Progenitor cell of endocrine pancreas (in vitro differentiated cells): ENCODE measurements around the gene DENND1A. TPM values are rescaled to one million over a fixed set of nuclear protein-coding genes. Genes with fewer than 3 reads are reported as not detected.

Experiments used
- DNase-seq: peaks from one replicate; pipeline ENCODE4 v3.0.0; 2021; ENCODE audit warnings: low spot score; ENCODE audit not compliant: unreplicated experiment
- H3K27ac Mint-ChIP-seq: 2 replicates; pipeline ENCODE4 v1.8.0; 2021; ENCODE audit warnings: mild to moderate bottlenecking, moderate library complexity, mixed read lengths
- H3K27me3 Mint-ChIP-seq: 2 replicates; pipeline ENCODE4 v1.8.0; 2021; ENCODE audit warnings: mixed read lengths
- H3K36me3 Mint-ChIP-seq: 2 replicates; pipeline ENCODE4 v1.8.0; 2022; ENCODE audit warnings: mixed read lengths; ENCODE audit not compliant: insufficient read depth
- H3K4me1 Mint-ChIP-seq: 2 replicates; pipeline ENCODE4 v1.8.0; 2021; ENCODE audit warnings: low read depth, mixed read lengths
- H3K4me3 Mint-ChIP-seq: 2 replicates; pipeline ENCODE4 v1.8.0; 2021; ENCODE audit warnings: low read depth, mild to moderate bottlenecking, moderate library complexity, mixed read lengths
- H3K9me3 Mint-ChIP-seq: 2 replicates; pipeline ENCODE4 v1.8.0; 2021; ENCODE audit warnings: low read depth, mixed read lengths
- CTCF ChIP-seq: fragments of 200-600 bp; sonication (generic); IDR thresholded peaks from one replicate; pipeline ENCODE4 v1.5.0; 2021; ENCODE audit warnings: antibody characterized with exemption, mild to moderate bottlenecking; ENCODE audit not compliant: unreplicated experiment
- total RNA-seq: library from RNA; stranded (reverse); gene quantifications from 2 replicates; pipeline ENCODE4 v1.2.1, GENCODE V29; 2021

The DENND1A gene
- total RNA-seq, 1 donor from 2014 or later = 20.1 TPM

GRCh38 chr9:123338710-123339665 is 590.9 kb downstream of the DENND1A start:
- TF ChIP-seq CTCF = no peak
- DNase-seq = no peak
- Mint-ChIP-seq H3K9me3 (no peaks in the 10 kb centered on the region), H3K4me1 (peaks cover 18% of the 10 kb centered on the region), H3K4me3 (no peak overlapping the region), H3K27me3 (peaks cover 17% of the 10 kb centered on the region), H3K27ac (peak overlapping the region; percentile 10), H3K36me3 (no peaks in the 10 kb centered on the region)

- Mint-ChIP-seq H3K4me3 (no peak overlapping the region), H3K9me3 (no peaks in the 10 kb centered on the region), H3K36me3 (no peaks in the 10 kb centered on the region), H3K4me1 (peaks cover 21% of the 10 kb centered on the region), H3K27ac (no peak overlapping the region), H3K27me3 (peaks cover 17% of the 10 kb centered on the region)
- DNase-seq = no peak
- TF ChIP-seq CTCF = no peak
Observed at GRCh38 chr9:123337971-123338370, 592.0 kb downstream of the DENND1A start.

GRCh38 chr9:123336959-123337358 is 593.0 kb downstream of the DENND1A start:
- Mint-ChIP-seq H3K4me1 (peaks cover 24% of the 10 kb centered on the region), H3K27ac (no peak overlapping the region), H3K27me3 (peaks cover 14% of the 10 kb centered on the region), H3K36me3 (no peaks in the 10 kb centered on the region), H3K9me3 (no peaks in the 10 kb centered on the region), H3K4me3 (no peak overlapping the region)
- no peak for TF ChIP-seq CTCF
- no peak for DNase-seq

GRCh38 chr9:123336449-123336848 is 593.5 kb downstream of the DENND1A start:
- H3K9me3 Mint-ChIP-seq = no peaks in the 10 kb centered on the region
- TF ChIP-seq CTCF = no peak
- H3K27ac Mint-ChIP-seq = no peak overlapping the region
- peaks cover 14% of the 10 kb centered on the region for H3K27me3 Mint-ChIP-seq
- no peaks in the 10 kb centered on the region for H3K36me3 Mint-ChIP-seq
- no peak for DNase-seq
- no peak overlapping the region for H3K4me3 Mint-ChIP-seq
- peaks cover 29% of the 10 kb centered on the region for H3K4me1 Mint-ChIP-seq

GRCh38 chr9:123335986-123336329 is 594.0 kb downstream of the DENND1A start:
- H3K27me3 Mint-ChIP-seq = peaks cover 12% of the 10 kb centered on the region
- peaks cover 33% of the 10 kb centered on the region for H3K4me1 Mint-ChIP-seq
- H3K9me3 Mint-ChIP-seq = no peaks in the 10 kb centered on the region
- no peaks in the 10 kb centered on the region for H3K36me3 Mint-ChIP-seq
- no peak for DNase-seq
- no peak overlapping the region for H3K4me3 Mint-ChIP-seq
- peak overlapping the region; percentile 34 for H3K27ac Mint-ChIP-seq
- TF ChIP-seq CTCF = no peak
